IPS DF 4.7 (cell line): ENCODE data around the gene TRIP4.
"Not testable (repeated sequence)": the region's sequence is repeated elsewhere in the genome, so short reads cannot be mapped to it uniquely, and the experiment has no call there.

ENCODE experiments used
- DNase-seq: peaks from one replicate; pipeline ENCODE4 v3.0.0-alpha.2; 2013; ENCODE audit warnings: low spot score; ENCODE audit errors: extremely low read depth

The TRIP4 gene

DNA sequence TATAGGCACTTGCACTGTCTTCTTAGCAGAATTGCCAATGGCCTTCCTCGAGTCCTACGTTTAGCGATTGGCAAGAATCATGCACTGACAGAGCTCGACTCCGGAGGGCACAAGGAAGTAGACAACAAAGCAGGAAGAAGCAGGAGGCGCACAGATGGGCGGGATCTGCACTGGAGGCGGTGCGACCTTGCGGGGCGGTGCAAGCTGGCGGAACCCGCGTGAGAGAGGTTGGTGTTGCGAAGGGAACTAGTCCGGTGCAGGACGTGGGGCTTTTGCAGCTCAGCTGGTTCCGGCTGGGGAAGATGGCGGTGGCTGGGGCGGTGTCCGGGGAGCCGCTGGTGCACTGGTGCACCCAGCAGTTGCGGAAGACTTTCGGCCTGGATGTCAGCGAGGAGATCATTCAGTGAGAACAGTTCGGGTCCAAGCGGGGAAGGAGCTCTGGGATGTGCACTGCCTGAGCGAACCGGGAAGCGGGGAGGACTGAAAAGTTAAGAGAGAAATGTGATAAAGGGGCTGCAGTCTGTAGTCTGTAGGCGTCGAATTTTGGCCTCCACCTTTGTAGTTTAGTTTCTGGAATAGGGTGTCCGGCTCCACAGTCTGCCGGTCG lies at the start of gene TRIP4:
TSS of gene TRIP4 (plus strand) at position 275 of the 607 bp plus-strand sequence. CDS start at position 303, 28 bp downstream.
- peak; percentile 71 for DNase-seq

GRCh38 chr15:64340355-64340754 lies 47.3 kb upstream of the TRIP4 start:
- no peak for DNase-seq

DNA sequence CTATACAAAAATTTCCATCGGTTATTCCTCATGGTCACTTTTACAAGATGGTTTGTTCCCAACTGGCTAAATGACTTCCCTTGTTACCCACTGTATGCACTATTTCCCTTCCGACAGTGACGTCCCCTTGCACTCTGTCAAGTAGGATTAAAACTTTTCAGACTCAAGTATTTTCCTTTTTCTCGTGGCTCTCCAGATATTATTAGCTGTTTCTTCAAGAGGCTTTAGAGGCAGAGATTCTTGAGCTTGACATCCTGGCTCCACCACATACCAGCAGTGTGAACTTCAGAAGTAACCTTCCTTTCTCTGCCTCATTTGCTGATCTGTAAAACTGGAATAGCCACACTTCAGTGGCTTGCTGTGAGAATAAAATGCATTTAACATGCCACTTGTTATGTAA lies 45.7 kb upstream of the TRIP4 start:
- no peak for DNase-seq

DNA sequence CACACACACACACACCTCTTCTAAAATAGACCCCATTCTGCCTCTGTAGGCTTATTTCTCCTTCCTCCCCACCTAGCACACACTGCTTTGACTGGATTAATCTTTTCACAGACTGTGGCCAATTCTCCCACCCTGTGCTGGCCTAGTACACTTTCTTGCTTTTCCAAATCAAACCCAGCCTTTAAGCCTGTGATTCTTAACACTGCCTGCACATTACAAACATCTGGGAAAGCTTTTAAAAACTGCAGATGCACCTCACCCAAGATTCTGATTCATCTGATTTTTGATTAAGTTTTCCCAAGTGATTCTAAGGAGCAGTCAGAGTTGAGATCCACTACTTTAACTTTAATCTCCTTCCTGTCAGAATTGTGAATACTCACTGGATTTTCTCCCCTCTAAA lies 44.4 kb upstream of the TRIP4 start:
- DNase-seq = no peak

GRCh38 chr15:64343841-64344240 lies 43.8 kb upstream of the TRIP4 start:
- DNase-seq = no peak

DNA sequence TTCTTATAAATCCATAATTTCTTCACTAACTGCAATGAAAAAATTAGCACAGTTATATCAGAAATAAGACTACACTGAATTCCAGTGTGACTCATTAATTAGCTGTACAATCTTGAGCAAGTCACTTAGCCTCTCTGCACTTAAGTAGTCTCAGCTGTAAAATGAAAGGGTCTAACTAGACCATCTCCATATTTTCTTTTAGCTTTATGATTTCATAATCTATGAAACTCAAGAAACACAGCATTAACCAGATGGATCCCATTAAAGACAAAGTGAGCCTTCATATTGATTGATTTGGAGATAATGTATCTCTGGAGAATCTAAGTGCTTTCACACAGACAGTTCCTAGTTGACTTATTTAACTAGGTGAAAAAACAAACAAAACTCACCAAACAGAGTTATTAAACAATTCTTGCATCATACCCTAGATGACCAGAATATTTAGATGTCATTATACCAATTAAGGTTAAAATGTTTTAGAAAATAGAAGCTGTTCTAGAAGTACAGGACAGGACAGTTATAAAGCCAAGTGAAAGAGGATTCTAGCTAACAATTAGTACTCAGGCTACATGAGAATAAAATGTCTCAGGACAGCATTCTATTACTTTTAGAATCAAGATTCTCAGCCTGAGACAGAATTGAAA lies 42.9 kb upstream of the TRIP4 start:
- no peak for DNase-seq

DNA sequence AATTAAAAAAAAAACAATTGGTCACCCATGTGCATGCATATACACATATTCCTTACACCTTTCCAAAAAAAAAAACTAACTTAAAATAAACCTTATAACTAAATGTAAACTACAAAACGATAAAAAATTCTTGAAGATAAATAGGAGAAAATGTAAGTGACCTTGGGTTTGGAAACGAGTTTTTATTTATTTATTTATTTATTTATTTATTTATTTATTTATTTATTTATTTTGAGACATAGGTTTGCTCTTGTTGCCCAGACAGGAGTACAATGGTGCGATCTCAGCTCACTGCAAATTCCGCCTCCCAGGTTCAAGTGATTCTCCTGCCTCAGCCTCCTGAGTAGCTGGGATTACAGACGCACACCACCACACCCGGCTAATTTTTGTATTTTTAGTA lies 41.4 kb upstream of the TRIP4 start:
- not testable (repeated sequence) for DNase-seq

- DNase-seq = no peak
Measured at GRCh38 chr15:64348455-64348854, 39.2 kb upstream of the TRIP4 start.

DNA sequence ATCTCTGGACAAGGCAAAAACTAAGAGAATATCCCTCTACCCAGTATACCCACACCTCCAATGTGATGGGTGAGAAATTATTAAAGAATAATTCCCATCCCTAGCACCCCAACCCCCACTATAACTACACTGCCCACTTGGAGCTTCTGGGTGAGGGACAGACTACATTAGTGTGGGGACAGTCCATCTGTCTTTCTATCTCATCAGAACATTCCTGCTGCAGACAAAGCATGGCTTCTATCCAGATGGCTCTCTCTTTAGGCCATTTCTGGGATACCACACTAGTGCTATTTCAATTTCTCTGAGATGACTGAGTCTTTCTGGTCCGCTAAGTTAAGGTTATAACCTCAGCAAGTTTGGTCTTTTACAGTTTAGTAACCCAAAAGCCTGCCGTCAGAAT lies 38.3 kb upstream of the TRIP4 start:
- DNase-seq = no peak

GRCh38 chr15:64351265-64351664 lies 36.4 kb upstream of the TRIP4 start:
- DNase-seq = no peak

DNA sequence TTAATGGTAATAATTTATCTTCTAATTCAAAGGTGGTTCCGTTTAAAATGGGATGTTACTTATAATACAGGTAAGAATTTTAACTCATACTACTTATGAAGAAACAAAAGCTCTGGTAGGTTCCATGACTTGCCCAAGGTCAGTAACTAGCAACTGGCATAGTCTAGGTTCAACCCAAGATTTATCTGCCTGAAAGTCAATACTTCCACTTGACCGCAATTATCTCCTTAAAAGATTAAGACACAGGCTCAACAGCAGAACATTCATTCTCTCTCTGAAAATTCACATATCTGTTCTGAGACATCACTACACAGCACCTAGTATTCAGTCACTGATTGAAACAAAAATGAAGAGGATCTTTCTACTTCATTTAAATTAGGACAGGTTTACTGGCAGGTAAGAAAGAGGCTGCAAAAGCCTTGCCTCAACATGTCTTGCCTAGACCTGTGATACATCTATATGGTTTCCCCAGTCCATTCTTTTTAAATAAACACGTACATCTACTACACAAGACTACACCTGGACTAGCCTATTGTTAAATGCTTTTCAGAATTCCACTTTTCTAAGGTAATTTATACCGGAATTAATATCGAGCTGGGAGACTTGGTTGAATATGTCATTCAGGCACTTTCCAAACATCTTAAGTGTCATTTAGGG lies 32.8 kb upstream of the TRIP4 start:
- no peak for DNase-seq

- no peak for DNase-seq
Measured at GRCh38 chr15:64355348-64355943, 32.2 kb upstream of the TRIP4 start.

GRCh38 chr15:64355944-64356709 lies 31.5 kb upstream of the TRIP4 start, which contains the start of gene CSNK1G1:
Gene CSNK1G1, minus strand, starts transcription at chr15:64356173. Its CDS starts 55,674 bp downstream, at chr15:64300499.
- DNase-seq = peak; percentile 82

DNA sequence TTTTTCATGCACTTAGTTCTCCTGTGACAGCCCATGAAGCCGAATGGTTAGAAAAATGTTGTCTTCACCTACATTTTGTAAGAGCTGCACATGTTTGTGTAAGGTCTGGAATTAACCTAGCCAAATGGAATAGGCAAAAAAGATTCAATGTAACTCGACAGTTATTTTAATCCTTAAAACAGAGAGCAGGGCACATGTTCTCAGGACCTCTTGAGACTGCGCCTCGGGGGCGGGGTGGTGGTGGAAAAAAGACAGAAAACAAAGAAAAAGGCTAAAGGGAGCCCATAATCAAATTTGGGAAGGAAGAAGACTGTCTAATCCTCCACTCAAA lies 31.0 kb upstream of the TRIP4 start:
- no peak for DNase-seq

GRCh38 chr15:64361259-64361658 lies 26.4 kb upstream of the TRIP4 start:
- no peak for DNase-seq

- DNase-seq = no peak
Measured at GRCh38 chr15:64369078-64369607, 18.5 kb upstream of the TRIP4 start.

DNA sequence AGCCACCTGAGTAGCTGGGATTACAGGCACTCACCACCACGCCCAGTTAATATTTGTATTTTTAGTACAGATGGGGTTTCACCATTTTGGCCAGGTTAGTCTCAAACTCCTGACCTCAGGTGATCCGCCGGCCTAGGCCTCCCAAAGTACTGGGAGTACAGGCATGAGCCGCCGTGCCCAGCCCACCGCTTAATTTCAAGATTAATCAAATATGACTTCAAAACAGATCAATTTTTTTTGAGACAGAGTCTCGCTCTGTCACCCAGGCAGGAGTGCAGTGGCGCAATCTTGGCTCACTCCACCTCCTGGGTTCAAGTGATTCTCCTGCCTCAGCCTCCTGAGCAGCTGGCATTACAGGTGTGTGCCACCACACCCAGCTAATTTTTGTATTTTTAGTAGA lies 16.3 kb upstream of the TRIP4 start:
- not testable (repeated sequence) for DNase-seq

GRCh38 chr15:64373360-64373759 lies 14.3 kb upstream of the TRIP4 start:
- DNase-seq = no peak

DNA sequence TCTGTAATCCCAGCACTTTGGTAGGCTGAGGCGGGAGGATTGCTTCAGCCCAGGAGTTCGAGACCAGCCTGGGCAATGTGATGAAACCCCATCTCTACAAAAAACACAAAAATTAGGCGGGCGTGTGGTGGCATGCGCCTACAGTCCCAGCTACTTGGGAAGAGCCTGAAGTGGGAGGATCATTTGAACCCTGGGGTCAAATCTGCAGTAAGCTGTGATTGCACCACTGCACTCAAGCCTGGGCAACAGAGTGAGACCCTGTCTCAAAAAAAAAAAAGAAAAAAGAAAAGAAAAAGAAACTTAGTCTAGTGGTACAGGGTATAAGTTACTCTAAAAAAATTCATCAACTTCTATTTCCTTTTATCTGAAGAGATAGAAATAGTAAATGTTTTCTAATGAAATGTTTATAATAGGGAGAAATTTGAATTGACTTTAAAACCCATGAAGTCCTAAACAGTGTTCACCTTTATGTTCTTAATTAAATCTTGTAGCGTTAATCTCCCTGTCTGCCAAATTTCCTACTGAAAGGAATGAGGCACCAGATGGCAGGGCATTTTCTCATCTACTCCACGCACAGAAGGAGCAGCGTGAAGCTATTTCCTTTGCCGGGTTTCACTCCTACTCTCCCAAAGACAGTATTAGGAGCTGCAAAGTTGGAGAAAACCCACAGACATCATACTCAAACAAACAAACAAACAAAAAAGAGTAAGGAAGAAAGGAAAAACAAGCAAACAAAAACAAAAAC lies 8.2 kb upstream of the TRIP4 start:
- DNase-seq = no peak

- DNase-seq = not testable (repeated sequence)
Measured at GRCh38 chr15:64380130-64380870, 7.3 kb upstream of the TRIP4 start.
